Measurements from ENCODE around the gene SLC35B1.

Gene SLC35B1

DNA sequence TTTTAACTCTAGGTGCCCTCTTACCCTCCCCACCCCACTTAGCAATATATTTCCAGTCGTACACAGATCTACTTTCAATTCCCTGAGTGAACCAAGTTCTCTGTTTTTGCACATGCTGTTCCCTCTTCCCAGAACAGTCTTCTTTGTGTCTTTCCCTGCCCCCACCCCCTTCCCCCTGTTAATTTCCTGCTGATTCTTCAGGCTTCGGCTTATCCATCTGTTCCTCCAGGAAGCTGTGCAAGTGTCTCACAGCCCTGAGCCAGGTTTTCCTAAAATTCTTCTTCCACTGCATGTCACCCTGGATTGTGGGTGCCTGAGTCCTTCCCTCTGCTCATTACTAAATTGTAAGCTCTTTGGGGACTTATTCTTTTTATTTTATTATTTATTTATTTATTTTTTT is 17.5 kb downstream of the SLC35B1 start:
- TF ChIP-seq, protein P1, sequence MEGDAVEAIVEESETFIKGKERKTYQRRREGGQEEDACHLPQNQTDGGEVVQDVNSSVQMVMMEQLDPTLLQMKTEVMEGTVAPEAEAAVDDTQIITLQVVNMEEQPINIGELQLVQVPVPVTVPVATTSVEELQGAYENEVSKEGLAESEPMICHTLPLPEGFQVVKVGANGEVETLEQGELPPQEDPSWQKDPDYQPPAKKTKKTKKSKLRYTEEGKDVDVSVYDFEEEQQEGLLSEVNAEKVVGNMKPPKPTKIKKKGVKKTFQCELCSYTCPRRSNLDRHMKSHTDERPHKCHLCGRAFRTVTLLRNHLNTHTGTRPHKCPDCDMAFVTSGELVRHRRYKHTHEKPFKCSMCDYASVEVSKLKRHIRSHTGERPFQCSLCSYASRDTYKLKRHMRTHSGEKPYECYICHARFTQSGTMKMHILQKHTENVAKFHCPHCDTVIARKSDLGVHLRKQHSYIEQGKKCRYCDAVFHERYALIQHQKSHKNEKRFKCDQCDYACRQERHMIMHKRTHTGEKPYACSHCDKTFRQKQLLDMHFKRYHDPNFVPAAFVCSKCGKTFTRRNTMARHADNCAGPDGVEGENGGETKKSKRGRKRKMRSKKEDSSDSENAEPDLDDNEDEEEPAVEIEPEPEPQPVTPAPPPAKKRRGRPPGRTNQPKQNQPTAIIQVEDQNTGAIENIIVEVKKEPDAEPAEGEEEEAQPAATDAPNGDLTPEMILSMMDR (IDR thresholded peaks at IDR 0.05; ENCODE audit: low read depth, low read length) = no peak
- DNase-seq (ENCODE audit: extremely low read depth, low read depth) = no peak

DNA sequence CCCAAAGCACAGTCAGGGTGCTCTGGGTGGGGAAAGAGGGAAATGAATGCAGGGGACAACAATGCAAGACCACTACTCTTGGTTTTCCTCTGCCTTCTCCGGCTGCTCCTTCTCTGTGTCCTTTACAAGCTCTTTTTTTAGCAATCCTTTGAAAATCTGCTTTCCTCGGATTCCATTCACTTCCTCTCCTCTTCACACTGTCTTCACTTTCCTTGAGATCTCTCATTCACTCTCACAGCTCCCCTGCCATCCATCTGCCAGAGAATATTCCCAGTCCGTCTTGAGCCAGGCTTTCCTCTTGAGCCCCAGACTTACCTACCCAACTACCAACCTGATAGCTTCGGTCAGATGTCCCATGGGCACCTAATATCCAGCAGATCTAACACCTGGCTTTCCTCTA is 18.9 kb downstream of the SLC35B1 start:
- no peak for DNase-seq (ENCODE audit: extremely low read depth, low read depth)
- TF ChIP-seq, protein P1 (IDR thresholded peaks at IDR 0.05; ENCODE audit: low read depth, low read length) = no peak

DNA sequence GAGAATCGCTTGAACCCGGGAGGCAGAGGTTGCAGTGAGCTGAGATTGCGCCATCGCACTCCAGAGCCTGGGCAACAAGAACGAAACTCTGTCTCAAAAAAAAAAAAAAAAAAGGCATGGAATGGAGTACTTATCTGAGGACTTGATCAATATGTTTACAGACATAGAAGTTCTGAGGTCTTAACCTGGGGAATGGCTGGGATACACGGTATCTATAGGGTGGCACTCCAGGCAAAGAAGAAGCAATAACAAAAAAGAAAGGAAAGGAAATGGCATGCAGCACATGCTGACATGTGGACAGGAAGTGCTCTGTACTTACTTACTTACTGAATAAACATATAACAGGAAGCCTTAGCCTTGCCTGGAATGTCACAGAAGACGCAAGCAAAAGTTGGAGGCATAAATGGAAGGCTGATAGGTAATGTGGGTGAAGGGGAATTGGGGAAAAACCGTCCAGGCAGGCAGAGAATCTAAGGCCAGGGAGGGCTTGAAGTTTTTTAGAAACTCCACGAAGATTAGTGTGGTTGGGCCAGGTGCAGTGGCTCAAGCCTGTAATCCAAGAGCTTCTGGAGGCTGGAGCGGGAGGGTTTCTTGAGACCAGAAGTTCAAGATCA is 19.8 kb downstream of the SLC35B1 start:
- TF ChIP-seq, protein P1 (IDR thresholded peaks at IDR 0.05; ENCODE audit: low read depth, low read length) = no peak
- no peak for DNase-seq (ENCODE audit: extremely low read depth, low read depth)

DNA sequence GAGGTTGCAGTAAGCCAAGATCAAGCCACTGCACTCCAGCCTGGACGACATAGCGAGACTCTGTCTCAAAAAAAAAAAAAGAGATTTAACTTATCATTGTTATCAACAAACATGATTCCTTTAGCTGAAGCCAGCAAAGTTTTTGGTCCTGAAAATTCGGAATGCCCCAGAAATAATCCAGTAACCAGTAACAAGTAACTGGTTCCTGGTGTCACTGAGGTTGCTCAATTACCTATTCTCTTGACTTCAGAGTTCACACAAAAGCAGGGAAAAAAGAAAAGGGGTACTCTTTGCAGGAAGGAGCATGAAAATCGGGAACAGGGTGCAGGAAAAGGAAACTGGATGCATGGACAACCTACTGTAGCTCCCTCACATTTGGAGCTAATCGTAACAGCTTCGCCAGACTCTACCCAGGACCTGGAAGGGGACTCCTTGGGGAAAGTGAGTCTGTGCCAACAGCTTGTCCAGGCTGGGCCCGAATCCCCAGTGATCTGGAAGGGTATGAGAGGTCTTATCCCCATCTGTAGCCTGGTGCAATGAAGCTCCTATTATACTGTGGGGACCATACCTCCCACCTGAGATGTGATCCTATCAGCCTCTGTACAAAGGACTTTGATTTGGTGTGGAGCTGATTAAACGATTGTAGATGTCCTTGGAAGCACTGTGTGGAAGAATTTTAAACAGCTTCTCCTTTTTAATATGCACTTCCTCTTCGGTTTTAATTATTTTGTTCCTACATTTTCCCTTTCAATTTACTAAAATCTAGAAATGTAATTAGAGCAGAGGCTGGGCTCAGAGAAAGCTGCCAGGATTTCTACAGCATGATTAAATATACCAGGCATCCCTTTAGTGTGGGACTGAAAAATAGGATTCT is 26.4 kb downstream of the SLC35B1 start:
- TF ChIP-seq, protein P1 (IDR thresholded peaks at IDR 0.05; ENCODE audit: low read depth, low read length) = no peak
- DNase-seq (ENCODE audit: extremely low read depth, low read depth) = no peak

DNA sequence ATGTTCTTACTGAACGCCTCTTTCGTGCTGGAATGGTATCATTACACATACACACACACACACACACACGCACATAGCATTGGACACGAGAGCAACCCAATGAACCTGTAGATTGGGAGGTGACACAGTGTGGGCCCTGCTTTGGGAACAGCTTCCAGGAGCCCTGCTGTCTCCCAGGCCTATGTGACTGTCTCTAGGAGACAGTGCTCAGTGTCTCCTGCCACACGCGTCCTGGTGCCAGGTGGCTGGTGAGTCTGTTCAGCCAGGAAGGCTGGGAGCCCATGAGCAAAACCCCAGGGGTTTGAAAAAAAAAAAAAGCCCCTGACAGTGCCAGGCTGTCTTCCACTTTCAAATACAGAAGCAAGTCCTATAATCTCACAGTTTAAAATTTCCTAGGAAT is 27.4 kb downstream of the SLC35B1 start:
- no peak for DNase-seq (ENCODE audit: extremely low read depth, low read depth)
- TF ChIP-seq, protein P1 (IDR thresholded peaks at IDR 0.05; ENCODE audit: low read depth, low read length) = no peak

DNA sequence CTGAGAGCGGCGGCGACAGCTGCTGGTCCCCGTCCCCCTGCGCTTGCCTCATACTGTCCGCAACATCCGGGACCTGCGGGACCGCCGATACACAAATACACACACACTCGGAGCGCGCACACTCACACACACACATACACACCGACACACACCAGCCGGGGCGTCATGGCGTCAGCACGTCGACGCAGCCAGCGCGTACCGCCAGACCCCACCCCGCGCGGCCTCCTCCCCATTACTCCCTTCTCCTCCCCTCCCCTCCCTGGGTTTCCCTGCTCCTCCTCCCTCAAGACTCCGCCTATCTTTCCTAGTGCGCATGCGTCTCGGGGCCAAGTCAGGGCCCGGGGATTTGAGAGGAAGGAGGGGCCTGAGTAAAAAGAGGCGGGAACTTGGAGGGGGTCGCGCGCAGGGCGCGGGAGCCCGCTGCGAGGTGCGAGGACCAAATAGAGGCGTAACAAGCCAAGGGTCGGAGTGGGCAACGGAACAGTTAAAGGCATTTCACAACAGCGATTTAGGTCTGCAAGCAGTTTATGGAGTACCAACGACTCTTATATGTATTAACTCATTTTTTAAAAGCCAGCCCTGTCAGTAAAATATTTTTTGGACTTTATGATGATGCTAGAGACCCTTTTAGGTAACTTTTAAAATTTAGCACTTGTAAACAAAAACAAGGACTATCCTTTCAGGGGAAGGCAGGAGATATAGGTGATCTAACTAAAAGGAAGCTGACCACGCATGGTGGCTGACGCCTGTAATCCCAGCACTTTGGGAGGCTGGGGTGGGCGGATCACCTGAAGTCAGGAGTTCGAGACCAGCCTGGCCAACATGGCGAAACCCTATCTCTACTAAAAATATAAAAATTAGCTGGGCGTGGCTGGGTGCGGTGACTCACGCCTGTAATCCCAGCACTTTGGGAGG is 29.6 kb downstream of the SLC35B1 start, which contains the start of gene SPOP:
Gene SPOP (minus strand): TSS at position 165 of the 915 bp plus-strand sequence. CDS start 55,287 bp downstream, outside the sequence.
- TF ChIP-seq, protein P1 (IDR thresholded peaks at IDR 0.05; ENCODE audit: low read depth, low read length) = no peak
- peak; percentile 100 for DNase-seq (ENCODE audit: extremely low read depth, low read depth)
